C4-2B (cell line): ENCODE measurements around the gene ZSWIM1.

Experiments
- ZFX ChIP-seq: fragments of 450-650 bp; IDR thresholded peaks from 2 replicates; pipeline ENCODE4 v1.6.1; 2017
- TF ChIP-seq, protein P1 (sequence below): fragments of 450-650 bp; conservative IDR thresholded peaks from 2 replicates; pipeline ENCODE4 v1.5.1; 2017; ENCODE audit warnings: mild to moderate bottlenecking

DNA sequence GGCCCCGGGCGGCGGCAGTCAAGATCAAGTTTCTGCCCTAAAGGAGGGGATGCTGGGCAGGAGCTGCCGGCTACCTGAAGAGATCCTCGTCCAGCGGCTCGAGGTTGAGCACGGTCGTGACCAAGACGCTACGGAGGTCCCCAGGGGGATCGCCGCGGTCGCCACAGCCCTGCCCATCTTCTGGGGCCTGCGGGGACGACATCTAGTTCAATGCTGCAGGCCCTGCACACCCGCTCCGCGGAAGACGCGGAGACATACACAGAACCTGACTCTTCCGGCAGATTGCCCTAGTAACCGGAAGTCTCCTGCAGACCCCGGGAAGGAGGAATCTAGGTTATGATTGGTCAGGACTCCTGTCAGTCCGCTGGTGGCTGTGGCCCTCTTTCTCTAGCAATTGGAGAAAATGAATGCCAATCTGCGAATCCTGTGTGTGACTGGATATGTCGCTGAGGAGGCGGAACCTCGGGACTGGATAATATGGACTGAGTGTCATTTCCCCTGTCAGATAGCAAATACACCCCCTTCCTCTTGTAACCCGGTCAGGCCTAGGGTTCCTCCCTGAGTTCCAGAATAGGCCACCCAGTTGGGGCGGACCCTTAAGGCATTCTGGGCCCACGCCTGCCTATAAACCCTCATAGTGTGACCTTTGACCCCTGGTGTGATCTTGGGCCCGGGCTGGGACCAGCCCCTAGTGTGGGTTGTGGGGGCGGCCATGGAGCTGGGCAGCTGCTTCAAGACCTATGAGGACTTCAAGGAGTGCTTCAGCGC, 23.7 kb upstream of the ZSWIM1 start, which contains the start of the genes ACOT8 and ZSWIM3:
- TF ChIP-seq, protein P1, sequence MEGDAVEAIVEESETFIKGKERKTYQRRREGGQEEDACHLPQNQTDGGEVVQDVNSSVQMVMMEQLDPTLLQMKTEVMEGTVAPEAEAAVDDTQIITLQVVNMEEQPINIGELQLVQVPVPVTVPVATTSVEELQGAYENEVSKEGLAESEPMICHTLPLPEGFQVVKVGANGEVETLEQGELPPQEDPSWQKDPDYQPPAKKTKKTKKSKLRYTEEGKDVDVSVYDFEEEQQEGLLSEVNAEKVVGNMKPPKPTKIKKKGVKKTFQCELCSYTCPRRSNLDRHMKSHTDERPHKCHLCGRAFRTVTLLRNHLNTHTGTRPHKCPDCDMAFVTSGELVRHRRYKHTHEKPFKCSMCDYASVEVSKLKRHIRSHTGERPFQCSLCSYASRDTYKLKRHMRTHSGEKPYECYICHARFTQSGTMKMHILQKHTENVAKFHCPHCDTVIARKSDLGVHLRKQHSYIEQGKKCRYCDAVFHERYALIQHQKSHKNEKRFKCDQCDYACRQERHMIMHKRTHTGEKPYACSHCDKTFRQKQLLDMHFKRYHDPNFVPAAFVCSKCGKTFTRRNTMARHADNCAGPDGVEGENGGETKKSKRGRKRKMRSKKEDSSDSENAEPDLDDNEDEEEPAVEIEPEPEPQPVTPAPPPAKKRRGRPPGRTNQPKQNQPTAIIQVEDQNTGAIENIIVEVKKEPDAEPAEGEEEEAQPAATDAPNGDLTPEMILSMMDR: no peak
- peak; percentile 46; the same call in 1 of the 2 replicates for TF ChIP-seq ZFX
